Immature natural killer cell (primary cell): ENCODE measurements around the gene AOC2. TPM values are rescaled to one million over a fixed set of nuclear protein-coding genes. Genes with fewer than 3 reads are reported as not detected.
"Not testable (repeated sequence)": the region's sequence is repeated elsewhere in the genome, so short reads cannot be mapped to it uniquely, and the experiment has no call there.

Experiments
- DNase-seq, 3 donors: peaks; one replicate each; pipeline ENCODE4 v3.0.0; 2022; ENCODE audit warnings: mixed read lengths in 1 of 3
- H3K27ac Mint-ChIP-seq, 6 donors: one replicate each; pipeline ENCODE4 v1.8.0; 2020; ENCODE audit warnings: mixed read lengths in 6 of 6, mild to moderate bottlenecking in 5 of 6, inconsistent platforms in 4 of 6, moderate library complexity in 3 of 6
- H3K27me3 Mint-ChIP-seq, 3 donors: one replicate each; pipeline ENCODE4 v1.8.0; 2020 to 2021; ENCODE audit warnings: low read depth in 3 of 3, mild to moderate bottlenecking in 3 of 3, mixed read lengths in 3 of 3, moderate library complexity in 3 of 3, inconsistent platforms in 1 of 3
- H3K36me3 Mint-ChIP-seq, 3 donors: one replicate each; pipeline ENCODE4 v1.8.0; 2020; ENCODE audit warnings: mixed read lengths in 3 of 3, inconsistent platforms in 2 of 3, mild to moderate bottlenecking in 2 of 3
- H3K4me1 Mint-ChIP-seq, 2 donors: one replicate each; pipeline ENCODE4 v1.8.0; 2020; ENCODE audit warnings: inconsistent platforms in 2 of 2, mild to moderate bottlenecking in 2 of 2, mixed read lengths in 2 of 2, moderate library complexity in 1 of 2
- H3K4me3 Mint-ChIP-seq, 5 donors: one replicate each; pipeline ENCODE4 v1.8.0; 2020; ENCODE audit warnings: mild to moderate bottlenecking in 5 of 5, mixed read lengths in 5 of 5, inconsistent platforms in 3 of 5, moderate library complexity in 3 of 5
- H3K9me3 Mint-ChIP-seq, 6 donors: one replicate each; pipeline ENCODE4 v1.8.0; 2020; ENCODE audit warnings: mild to moderate bottlenecking in 6 of 6, mixed read lengths in 6 of 6, inconsistent platforms in 4 of 6, moderate library complexity in 3 of 6
- polyA plus RNA-seq, 3 donors: library from polyadenylated mRNA; unstranded; fragments of 300-500 nt; fragmentation: Illumina TruSeq; gene quantifications; one replicate each; pipeline ENCODE4 v1.2.3, GENCODE V29; 2021

Gene AOC2
- polyA plus RNA-seq, 3 donors from 2014 or later, result 0.12 TPM; not detected in 2

DNA sequence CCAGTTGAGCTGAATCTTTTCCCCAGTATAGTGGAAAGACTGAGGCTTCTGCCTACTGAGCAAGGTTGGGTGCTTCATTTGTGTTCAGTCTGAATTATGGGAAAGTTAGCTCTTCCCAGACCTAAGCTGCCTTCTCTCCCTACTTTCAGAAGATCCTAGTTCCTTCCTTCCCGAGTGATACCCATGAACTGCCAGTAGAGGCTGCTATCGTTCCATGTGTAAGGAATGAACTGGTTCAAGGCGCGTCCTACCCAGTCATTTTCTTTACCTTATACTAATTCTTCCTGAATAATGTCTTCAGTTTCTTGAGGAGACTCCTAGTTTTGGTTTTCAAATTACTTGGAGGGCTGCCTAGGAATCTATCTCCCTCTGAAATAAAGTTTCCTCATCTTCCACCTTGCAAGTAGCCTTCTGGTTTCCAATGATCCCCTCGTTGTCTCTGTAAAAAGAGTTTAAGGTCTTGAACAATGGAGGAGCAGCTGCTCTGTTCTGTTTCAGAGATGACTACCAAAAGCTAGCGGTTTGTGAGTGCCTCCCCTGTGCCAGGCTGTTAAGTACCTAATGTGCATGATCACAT, 934 bp upstream of the AOC2 start:
- peaks cover 8 to 37% (median 31%) of the 10 kb centered on the region in 3 donors for H3K36me3 Mint-ChIP-seq
- DNase-seq, result peak in 1 of 3 donors; percentile 12
- H3K27me3 Mint-ChIP-seq, result no peaks in the 10 kb centered on the region
- no peaks in the 10 kb centered on the region for H3K9me3 Mint-ChIP-seq
- H3K4me1 Mint-ChIP-seq, result peaks cover 8 to 22% of the 10 kb centered on the region in 2 donors
- H3K4me3 Mint-ChIP-seq, result no peak overlapping the region
- H3K27ac Mint-ChIP-seq, result no peak overlapping the region

DNA sequence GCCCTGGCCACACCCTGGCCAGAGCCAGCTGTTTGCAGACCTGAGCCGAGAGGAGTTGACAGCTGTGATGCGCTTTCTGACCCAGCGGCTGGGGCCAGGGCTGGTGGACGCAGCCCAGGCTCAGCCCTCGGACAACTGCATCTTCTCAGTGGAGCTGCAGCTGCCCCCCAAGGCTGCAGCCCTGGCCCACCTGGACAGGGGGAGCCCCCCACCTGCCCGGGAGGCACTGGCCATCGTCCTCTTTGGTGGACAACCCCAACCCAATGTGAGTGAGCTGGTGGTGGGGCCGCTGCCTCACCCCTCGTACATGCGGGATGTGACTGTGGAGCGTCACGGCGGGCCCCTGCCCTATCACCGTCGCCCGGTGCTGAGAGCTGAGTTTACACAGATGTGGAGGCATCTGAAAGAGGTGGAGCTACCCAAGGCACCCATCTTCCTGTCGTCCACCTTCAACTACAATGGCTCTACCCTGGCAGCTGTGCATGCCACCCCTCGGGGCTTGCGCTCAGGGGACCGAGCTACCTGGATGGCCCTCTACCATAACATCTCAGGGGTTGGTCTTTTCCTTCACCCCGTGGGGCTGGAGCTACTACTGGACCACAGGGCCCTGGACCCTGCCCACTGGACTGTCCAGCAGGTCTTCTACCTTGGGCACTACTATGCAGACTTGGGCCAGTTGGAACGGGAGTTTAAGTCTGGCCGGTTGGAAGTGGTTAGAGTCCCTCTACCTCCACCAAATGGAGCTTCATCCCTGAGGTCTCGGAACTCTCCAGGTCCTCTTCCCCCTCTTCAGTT, 578 bp downstream of the AOC2 start:
- H3K4me3 Mint-ChIP-seq, result no peak overlapping the region
- H3K36me3 Mint-ChIP-seq, result peaks cover 0 to 26% (median 20%) of the 10 kb centered on the region in 3 donors
- no peaks in the 10 kb centered on the region for H3K9me3 Mint-ChIP-seq
- no peak for DNase-seq
- H3K27ac Mint-ChIP-seq, result peak overlapping the region in 2 of 6 donors; percentile 24 to 45
- H3K27me3 Mint-ChIP-seq, result no peaks in the 10 kb centered on the region
- peaks cover 8 to 22% of the 10 kb centered on the region in 2 donors for H3K4me1 Mint-ChIP-seq

DNA sequence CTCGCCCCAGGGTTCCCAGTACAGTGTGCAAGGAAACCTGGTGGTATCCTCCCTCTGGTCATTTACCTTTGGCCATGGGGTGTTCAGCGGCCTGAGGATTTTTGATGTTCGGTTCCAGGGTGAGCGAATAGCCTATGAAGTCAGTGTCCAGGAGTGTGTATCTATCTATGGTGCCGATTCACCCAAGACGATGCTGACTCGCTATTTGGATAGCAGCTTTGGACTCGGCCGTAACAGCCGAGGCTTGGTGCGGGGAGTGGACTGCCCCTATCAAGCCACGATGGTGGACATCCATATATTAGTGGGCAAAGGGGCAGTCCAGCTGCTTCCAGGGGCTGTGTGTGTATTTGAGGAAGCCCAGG, 1.2 kb downstream of the AOC2 start:
- Mint-ChIP-seq H3K36me3 (peaks cover 0 to 26% (median 20%) of the 10 kb centered on the region in 3 donors), H3K4me1 (peaks cover 8 to 22% of the 10 kb centered on the region in 2 donors), H3K27ac (peak overlapping the region in 2 of 6 donors; percentile 24 to 45), H3K4me3 (no peak overlapping the region), H3K9me3 (no peaks in the 10 kb centered on the region), H3K27me3 (no peaks in the 10 kb centered on the region)
- no peak for DNase-seq

DNA sequence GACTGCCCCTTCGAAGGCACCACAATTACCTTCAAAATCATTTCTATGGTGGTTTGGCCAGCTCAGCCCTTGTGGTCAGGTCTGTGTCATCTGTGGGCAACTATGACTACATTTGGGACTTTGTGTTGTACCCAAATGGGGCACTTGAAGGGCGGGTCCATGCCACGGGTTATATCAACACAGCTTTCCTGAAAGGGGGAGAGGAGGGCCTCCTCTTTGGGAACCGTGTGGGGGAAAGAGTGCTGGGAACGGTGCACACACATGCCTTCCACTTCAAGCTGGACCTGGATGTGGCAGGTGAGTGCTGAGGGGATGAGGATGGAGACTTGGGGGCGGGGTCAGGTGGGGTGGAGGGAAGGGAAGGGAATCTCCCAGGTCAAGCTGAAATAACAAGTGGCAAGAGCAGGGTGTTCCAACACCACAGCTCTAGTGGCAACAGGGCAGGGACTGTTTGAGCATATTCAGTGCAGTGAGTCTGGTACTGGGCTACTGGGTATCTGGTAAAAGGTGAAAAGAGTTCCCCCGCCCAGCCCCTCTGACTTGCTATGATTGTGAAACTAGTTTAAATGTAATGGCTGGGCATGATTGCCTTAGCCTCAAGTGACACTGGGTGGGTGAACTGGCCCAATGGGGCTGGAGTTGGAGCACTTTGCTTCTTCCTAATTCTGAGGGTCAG, 1.7 kb downstream of the AOC2 start:
- H3K4me1 Mint-ChIP-seq, result peaks cover 8 to 22% of the 10 kb centered on the region in 2 donors
- DNase-seq, result no peak
- H3K9me3 Mint-ChIP-seq, result no peaks in the 10 kb centered on the region
- H3K4me3 Mint-ChIP-seq, result no peak overlapping the region
- H3K27ac Mint-ChIP-seq, result peak overlapping the region in 3 of 6 donors; percentile 6 to 28 (median 6)
- no peaks in the 10 kb centered on the region for H3K27me3 Mint-ChIP-seq
- H3K36me3 Mint-ChIP-seq, result peaks cover 0 to 26% (median 20%) of the 10 kb centered on the region in 3 donors

DNA sequence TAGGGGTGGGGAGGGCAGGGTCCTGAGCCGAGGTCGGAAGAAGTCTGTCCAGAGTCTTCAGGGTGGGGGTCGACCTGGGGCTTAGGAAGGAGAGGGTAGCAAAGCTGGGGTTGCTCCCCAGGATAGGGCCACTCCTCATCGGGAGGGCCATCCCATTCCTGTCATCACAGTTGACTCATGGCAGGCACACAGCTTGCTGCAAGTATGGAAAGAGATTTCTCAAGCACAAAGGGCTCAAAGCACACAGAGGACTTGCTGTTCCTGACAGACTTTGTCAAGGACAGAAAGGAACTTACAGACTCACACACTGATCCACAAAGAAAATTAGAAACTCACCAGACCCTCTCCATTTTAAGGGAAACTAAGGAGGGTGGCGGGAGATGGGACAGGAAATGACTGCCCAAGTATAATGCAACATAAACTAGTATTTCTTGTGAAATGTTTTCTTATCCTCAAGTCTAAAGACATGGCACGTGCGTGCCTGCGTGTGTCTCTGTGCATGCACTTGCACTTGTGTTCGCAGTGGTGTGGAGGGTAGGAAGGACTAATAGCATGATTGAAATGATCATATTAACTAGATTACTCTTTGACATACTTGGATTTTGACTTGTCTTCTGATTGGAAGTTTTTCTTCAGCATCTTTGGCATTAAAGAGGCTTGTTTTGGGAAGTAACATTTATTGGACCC, 2.4 kb downstream of the AOC2 start:
- no peaks in the 10 kb centered on the region for H3K9me3 Mint-ChIP-seq
- peak overlapping the region in 3 of 6 donors; percentile 6 to 48 (median 43) for H3K27ac Mint-ChIP-seq
- peaks cover 0 to 22% (median 16%) of the 10 kb centered on the region in 3 donors for H3K36me3 Mint-ChIP-seq
- H3K4me3 Mint-ChIP-seq, result no peak overlapping the region
- no peaks in the 10 kb centered on the region for H3K27me3 Mint-ChIP-seq
- no peak for DNase-seq
- H3K4me1 Mint-ChIP-seq, result peaks cover 8 to 22% of the 10 kb centered on the region in 2 donors

DNA sequence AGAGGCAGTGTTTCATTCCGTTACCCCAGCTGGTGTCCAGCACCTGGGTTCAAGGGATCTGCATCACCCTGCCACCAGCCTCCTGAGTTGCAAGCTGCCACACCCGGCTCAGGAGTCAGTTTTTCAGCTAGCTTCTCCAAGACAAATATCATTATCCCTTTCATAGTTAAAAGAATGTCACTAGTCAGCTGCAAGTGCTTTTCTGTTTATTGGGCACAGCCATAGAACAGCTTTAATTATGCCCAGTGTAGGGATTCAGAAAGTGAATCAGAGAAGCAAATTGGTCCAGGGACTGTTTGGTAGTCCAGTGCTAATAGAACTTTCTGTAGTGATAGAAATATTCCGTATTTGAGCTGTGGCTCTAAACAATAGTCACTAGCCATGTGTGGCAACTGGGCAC, 3.7 kb downstream of the AOC2 start:
- no peaks in the 10 kb centered on the region for H3K9me3 Mint-ChIP-seq
- H3K27ac Mint-ChIP-seq, result no peak overlapping the region
- DNase-seq, result no peak
- no peak overlapping the region for H3K4me3 Mint-ChIP-seq
- H3K4me1 Mint-ChIP-seq, result peaks cover 8 to 22% of the 10 kb centered on the region in 2 donors
- H3K27me3 Mint-ChIP-seq, result peaks cover 0 to 2% (median under 1%) of the 10 kb centered on the region in 3 donors
- peaks cover 0 to 13% (median 2%) of the 10 kb centered on the region in 3 donors for H3K36me3 Mint-ChIP-seq

DNA sequence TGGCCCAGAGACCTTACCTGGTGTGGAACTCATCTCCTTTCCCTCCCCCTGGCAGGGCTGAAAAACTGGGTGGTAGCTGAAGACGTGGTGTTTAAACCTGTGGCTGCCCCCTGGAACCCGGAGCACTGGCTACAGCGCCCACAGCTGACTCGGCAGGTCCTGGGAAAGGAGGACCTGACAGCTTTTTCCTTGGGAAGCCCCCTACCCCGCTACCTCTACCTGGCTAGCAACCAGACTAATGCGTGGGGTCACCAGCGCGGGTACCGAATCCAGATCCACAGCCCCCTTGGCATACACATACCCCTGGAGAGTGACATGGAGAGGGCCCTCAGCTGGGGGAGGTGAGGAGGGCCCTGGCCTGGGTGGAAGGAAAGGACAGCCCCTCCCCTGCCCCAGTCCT, 4.7 kb downstream of the AOC2 start:
- Mint-ChIP-seq H3K9me3 (no peaks in the 10 kb centered on the region), H3K36me3 (peaks cover 0 to 5% (median 0%) of the 10 kb centered on the region in 3 donors), H3K27ac (no peak overlapping the region), H3K4me3 (no peak overlapping the region), H3K27me3 (peaks cover 0 to 5% (median 1%) of the 10 kb centered on the region in 3 donors), H3K4me1 (peaks cover 8 to 22% of the 10 kb centered on the region in 2 donors)
- DNase-seq, result no peak

DNA sequence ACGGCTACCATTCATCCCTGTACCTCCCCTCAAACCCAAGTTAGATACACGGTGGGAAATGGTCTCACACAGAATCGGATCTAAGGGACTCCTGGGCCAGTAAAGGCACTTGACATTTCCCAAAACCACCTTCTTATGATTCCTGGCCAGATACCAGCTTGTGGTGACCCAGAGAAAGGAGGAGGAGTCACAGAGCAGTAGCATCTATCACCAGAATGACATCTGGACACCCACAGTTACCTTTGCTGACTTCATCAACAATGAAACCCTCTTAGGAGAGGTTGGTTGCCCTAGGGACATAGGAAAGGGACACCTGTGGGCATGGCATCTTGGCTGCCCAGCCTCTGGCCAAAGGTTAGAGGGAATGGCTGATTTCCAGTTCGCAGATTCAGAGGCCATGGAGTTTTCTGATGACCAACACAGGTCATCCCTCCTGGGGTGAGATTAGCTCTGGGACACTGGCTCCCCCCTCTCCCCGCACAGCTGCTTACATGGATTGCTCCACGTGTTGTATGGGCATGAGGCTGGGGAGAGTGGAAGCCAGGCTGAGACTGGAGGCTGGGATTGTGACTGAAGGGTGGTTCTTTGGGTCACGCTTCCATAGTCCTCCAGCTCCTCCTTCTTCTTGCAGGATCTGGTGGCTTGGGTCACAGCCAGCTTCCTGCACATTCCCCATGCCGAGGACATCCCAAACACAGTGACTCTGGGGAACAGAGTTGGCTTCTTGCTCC, 5.2 kb downstream of the AOC2 start:
- Mint-ChIP-seq H3K27me3 (peaks cover 0 to 5% (median 1%) of the 10 kb centered on the region in 3 donors), H3K36me3 (no peaks in the 10 kb centered on the region), H3K4me1 (peaks cover 8 to 22% of the 10 kb centered on the region in 2 donors)

DNA sequence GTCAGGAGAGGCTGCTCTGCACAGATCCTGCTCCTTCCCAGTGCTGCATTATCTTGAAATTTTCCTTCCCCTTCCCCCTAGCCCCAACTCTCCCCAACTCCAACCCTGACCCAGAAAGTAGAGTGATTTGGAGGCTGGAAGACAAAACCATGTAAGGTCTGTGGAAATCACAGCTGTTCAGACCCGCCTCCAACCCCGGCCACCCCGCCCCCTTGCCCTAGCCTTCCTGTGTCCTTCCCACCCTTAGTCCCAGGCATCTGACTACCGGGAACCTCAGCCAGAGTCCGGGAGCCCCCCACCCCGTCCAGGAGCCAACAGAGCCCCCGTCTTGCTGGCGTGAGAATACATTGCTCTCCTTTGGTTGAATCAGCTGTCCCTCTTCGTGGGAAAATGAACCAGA, 6.6 kb downstream of the AOC2 start, which contains the start of gene AOC3:
AOC3 (plus strand) TSS at position 246 of the 400 bp plus-strand sequence; CDS start at position 391, 145 bp downstream.
- peak within 1 kb of the TSS in 2 of 6 donors; percentile 16 to 47 for H3K27ac Mint-ChIP-seq
- H3K4me3 Mint-ChIP-seq, result no peak within 1 kb of the TSS
- no peak for DNase-seq
- H3K36me3 Mint-ChIP-seq, result no peaks in the 10 kb centered on the region
- peaks cover 4 to 15% of the 10 kb centered on the region in 2 donors for H3K4me1 Mint-ChIP-seq
- H3K9me3 Mint-ChIP-seq, result no peaks in the 10 kb centered on the region
- peaks cover 0 to 5% (median 1%) of the 10 kb centered on the region in 3 donors for H3K27me3 Mint-ChIP-seq

More for the DNA sequence above, 5.2 kb downstream of the AOC2 start:
- no peak for DNase-seq
- Mint-ChIP-seq H3K27ac (no peak overlapping the region), H3K9me3 (no peaks in the 10 kb centered on the region), H3K4me3 (no peak overlapping the region)

DNA sequence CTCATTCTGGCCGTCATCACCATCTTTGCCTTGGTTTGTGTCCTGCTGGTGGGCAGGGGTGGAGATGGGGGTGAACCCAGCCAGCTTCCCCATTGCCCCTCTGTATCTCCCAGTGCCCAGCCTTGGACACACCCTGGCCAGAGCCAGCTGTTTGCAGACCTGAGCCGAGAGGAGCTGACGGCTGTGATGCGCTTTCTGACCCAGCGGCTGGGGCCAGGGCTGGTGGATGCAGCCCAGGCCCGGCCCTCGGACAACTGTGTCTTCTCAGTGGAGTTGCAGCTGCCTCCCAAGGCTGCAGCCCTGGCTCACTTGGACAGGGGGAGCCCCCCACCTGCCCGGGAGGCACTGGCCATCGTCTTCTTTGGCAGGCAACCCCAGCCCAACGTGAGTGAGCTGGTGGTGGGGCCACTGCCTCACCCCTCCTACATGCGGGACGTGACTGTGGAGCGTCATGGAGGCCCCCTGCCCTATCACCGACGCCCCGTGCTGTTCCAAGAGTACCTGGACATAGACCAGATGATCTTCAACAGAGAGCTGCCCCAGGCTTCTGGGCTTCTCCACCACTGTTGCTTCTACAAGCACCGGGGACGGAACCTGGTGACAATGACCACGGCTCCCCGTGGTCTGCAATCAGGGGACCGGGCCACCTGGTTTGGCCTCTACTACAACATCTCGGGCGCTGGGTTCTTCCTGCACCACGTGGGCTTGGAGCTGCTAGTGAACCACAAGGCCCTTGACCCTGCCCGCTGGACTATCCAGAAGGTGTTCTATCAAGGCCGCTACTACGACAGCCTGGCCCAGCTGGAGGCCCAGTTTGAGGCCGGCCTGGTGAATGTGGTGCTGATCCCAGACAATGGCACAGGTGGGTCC, 7.2 kb downstream of the AOC2 start:
- H3K27ac Mint-ChIP-seq, H3K36me3 Mint-ChIP-seq, H3K27me3 Mint-ChIP-seq, H3K9me3 Mint-ChIP-seq, DNase-seq, H3K4me1 Mint-ChIP-seq, H3K4me3 Mint-ChIP-seq: not testable (repeated sequence)

DNA sequence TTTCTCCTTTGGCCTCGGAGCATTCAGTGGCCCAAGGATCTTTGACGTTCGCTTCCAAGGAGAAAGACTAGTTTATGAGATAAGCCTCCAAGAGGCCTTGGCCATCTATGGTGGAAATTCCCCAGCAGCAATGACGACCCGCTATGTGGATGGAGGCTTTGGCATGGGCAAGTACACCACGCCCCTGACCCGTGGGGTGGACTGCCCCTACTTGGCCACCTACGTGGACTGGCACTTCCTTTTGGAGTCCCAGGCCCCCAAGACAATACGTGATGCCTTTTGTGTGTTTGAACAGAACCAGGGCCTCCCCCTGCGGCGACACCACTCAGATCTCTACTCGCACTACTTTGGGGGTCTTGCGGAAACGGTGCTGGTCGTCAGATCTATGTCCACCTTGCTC, 8.0 kb downstream of the AOC2 start:
- Mint-ChIP-seq H3K9me3 (no peaks in the 10 kb centered on the region), H3K4me3 (no peak overlapping the region), H3K27me3 (peaks cover 0 to 5% (median 1%) of the 10 kb centered on the region in 3 donors), H3K27ac (no peak overlapping the region), H3K36me3 (no peaks in the 10 kb centered on the region), H3K4me1 (peaks cover 0 to under 1% of the 10 kb centered on the region in 2 donors)
- DNase-seq, result no peak

DNA sequence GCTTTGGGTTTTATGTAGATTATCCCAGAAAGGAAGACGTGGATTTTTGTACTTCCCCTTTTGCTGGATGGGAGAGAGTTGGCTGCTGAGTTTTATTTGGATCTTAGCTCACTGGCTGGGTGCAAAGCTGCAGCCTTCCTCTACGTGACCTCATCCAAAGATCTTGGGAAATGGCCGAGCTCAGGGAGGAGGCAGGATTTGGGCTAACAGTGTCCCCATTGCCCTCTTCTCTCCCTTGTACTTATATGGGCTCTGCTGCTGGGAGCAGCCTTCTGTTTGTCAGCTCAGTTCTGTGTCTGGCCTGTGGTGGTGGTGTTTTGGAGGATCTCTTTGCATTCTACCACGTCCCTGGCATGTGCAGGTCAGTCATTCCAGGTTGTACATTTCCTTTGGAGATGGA, 8.6 kb downstream of the AOC2 start:
- DNase-seq, result no peak
- H3K27ac Mint-ChIP-seq, result no peak overlapping the region
- H3K4me3 Mint-ChIP-seq, result no peak overlapping the region
- peaks cover 0 to 5% (median 1%) of the 10 kb centered on the region in 3 donors for H3K27me3 Mint-ChIP-seq
- H3K36me3 Mint-ChIP-seq, result no peaks in the 10 kb centered on the region
- no peaks in the 10 kb centered on the region for H3K4me1 Mint-ChIP-seq
- H3K9me3 Mint-ChIP-seq, result no peaks in the 10 kb centered on the region
